IMR-90 (cell line): ENCODE results near the gene APLF. TPM values are rescaled to one million over a fixed set of nuclear protein-coding genes. Genes with fewer than 3 reads are reported as not detected.

Experiments
- ATAC-seq: fragments of 200-7000 bp; cut with Tn5 transposase; 2 replicates; pipeline ENCODE4 v1.9.1; 2020; ENCODE audit warnings: low read depth, mild to moderate bottlenecking, moderate library complexity
- BruUV-seq: library from RNA; stranded (reverse); fragments of 400-500 nt; replicated peaks from 2 replicates; lab custom pipeline; 2021; lab: Mats Ljungman, UMichigan
- CTCF ChIA-PET: fragments of 300-600 bp; formaldehyde crosslinking; extraction: SDS; loops from one replicate; lab custom pipeline; 2021; ENCODE audit warnings: antibody characterized with exemption; lab: Yijun Ruan, JAX
- POLR2A ChIA-PET: fragments of 300-600 bp; sonication (Branson Sonifier 250); formaldehyde crosslinking; loops from one replicate; lab custom pipeline; 2022; ENCODE audit warnings: antibody characterized with exemption; ENCODE audit not compliant: unreplicated experiment; lab: Charles Lee
- DNase-seq: peaks from one replicate; pipeline ENCODE4 v3.0.0; 2013
- H2AFZ ChIP-seq: replicated peaks from 2 replicates; pipeline ENCODE3; 2013; ENCODE audit warnings: low read length, mild to moderate bottlenecking; ENCODE audit not compliant: poor library complexity
- H2AK5ac ChIP-seq: 2 replicates; pipeline ENCODE4 v1.6.1; 2013; ENCODE audit warnings: low read depth, low read length, inconsistent platforms
- H2AK9ac ChIP-seq: replicated peaks from 2 replicates; pipeline ENCODE3; 2013; ENCODE audit warnings: mild to moderate bottlenecking, low read depth, low read length, moderate library complexity; ENCODE audit not compliant: poor library complexity
- H2BK120ac ChIP-seq: 2 replicates; pipeline ENCODE4 v1.6.1; 2013; ENCODE audit warnings: low read depth, low read length, inconsistent platforms
- H2BK15ac ChIP-seq: 3 replicates; pipeline ENCODE4 v1.6.1; 2013; ENCODE audit warnings: low read depth, low read length, inconsistent platforms
- H2BK20ac ChIP-seq: 2 replicates; pipeline ENCODE4 v1.6.1; 2013; ENCODE audit warnings: low read depth, mild to moderate bottlenecking, inconsistent platforms, low read length, moderate library complexity
- H2BK5ac ChIP-seq: 2 replicates; pipeline ENCODE4 v1.6.1; 2013; ENCODE audit warnings: mild to moderate bottlenecking, low read depth, low read length, inconsistent platforms; ENCODE audit not compliant: poor library complexity, severe bottlenecking
- H3K14ac ChIP-seq: replicated peaks from 2 replicates; pipeline ENCODE4 v1.6.1; 2013; ENCODE audit warnings: low read depth, low read length, inconsistent platforms
- H3K18ac ChIP-seq: 2 replicates; pipeline ENCODE4 v1.6.1; 2013; ENCODE audit warnings: low read depth, low read length, control low read depth
- H3K23ac ChIP-seq: 2 replicates; pipeline ENCODE4 v1.6.1; 2013; ENCODE audit warnings: low read depth, low read length, inconsistent platforms
- H3K27ac ChIP-seq: 2 replicates; pipeline ENCODE4 v1.5.1; 2013; ENCODE audit warnings: mild to moderate bottlenecking, control low read depth, low read length; ENCODE audit not compliant: insufficient read depth
- H3K27me3 ChIP-seq: 2 replicates; pipeline ENCODE4 v1.6.1; 2013; ENCODE audit warnings: low read length; ENCODE audit not compliant: control insufficient read depth, insufficient read depth
- H3K36me3 ChIP-seq: 2 replicates; pipeline ENCODE4 v1.6.1; 2013; ENCODE audit warnings: low read length, mixed read lengths; ENCODE audit not compliant: control insufficient read depth, insufficient read depth
- H3K4ac ChIP-seq: 2 replicates; pipeline ENCODE4 v1.6.1; 2013; ENCODE audit warnings: low read depth, low read length, inconsistent platforms
- H3K4me1 ChIP-seq: 2 replicates; pipeline ENCODE4 v1.6.1; 2013; ENCODE audit warnings: low read length, mixed read lengths; ENCODE audit not compliant: control insufficient read depth, insufficient read depth
- H3K4me2 ChIP-seq: 2 replicates; pipeline ENCODE4 v1.6.1; 2013; ENCODE audit warnings: low read depth, mild to moderate bottlenecking, control low read depth, low read length, moderate library complexity
- H3K4me3 ChIP-seq: 2 replicates; pipeline ENCODE4 v1.5.1; 2013; ENCODE audit warnings: low read depth, mild to moderate bottlenecking, control low read depth, low read length, moderate library complexity; ENCODE audit not compliant: insufficient read depth
- H3K56ac ChIP-seq: 2 replicates; pipeline ENCODE4 v1.6.1; 2013; ENCODE audit warnings: low read length, inconsistent platforms; ENCODE audit not compliant: insufficient read depth; ENCODE audit errors: extremely low read depth
- H3K79me1 ChIP-seq, 2 experiments: 2 replicates each; pipeline ENCODE4 v1.6.1; 2013; ENCODE audit warnings: low read length in 2 of 2, inconsistent platforms in 1 of 2, low read depth in 1 of 2
- H3K9ac ChIP-seq: 2 replicates; pipeline ENCODE4 v1.6.1; 2013; ENCODE audit warnings: low read depth, low read length, control low read depth
- H3K9me1 ChIP-seq: 2 replicates; pipeline ENCODE4 v1.6.1; 2013; ENCODE audit warnings: low read length, inconsistent platforms; ENCODE audit not compliant: insufficient read depth
- H3K9me3 ChIP-seq: 2 replicates; pipeline ENCODE4 v1.6.1; 2013; ENCODE audit warnings: low read length; ENCODE audit not compliant: control insufficient read depth, insufficient read depth
- H4K20me1 ChIP-seq: 2 replicates; pipeline ENCODE4 v1.6.1; 2013; ENCODE audit warnings: low read length, inconsistent platforms; ENCODE audit not compliant: insufficient read depth
- H4K5ac ChIP-seq: 2 replicates; pipeline ENCODE4 v1.6.1; 2013; ENCODE audit warnings: mild to moderate bottlenecking, low read depth, low read length, control low read depth
- H4K8ac ChIP-seq, 2 experiments: 2 replicates each; pipeline ENCODE4 v1.6.1; 2013; ENCODE audit warnings: low read depth in 2 of 2, low read length in 2 of 2, control low read depth in 1 of 2, inconsistent platforms in 1 of 2
- H4K91ac ChIP-seq: 2 replicates; pipeline ENCODE4 v1.6.1; 2013; ENCODE audit warnings: low read depth, low read length, inconsistent platforms; ENCODE audit not compliant: insufficient read depth
- FOS ChIP-seq: fragments of 150-350 bp; IDR thresholded peaks from 2 replicates; pipeline ENCODE4 v1.6.1; 2016; ENCODE audit warnings: low read depth, low read length
- whole genome bisulfite sequencing, 2 experiments: methylation state at CpG; one replicate each; pipeline versions ENCODE4 v1.1.5 to v1.1.7; 2013; ENCODE audit warnings: missing lambda C conversion rate in 2 of 2; ENCODE audit not compliant: insufficient read length in 1 of 2; ENCODE audit errors: extremely low coverage in 2 of 2; 5-methylcytosine and 5-hydroxymethylcytosine counted together
- dilution Hi-C: fragments of 300-500 bp; cut with HindIII; formaldehyde crosslinking; loops from one replicate; pipeline ENCODE4 v1.14.3; 2018; ENCODE audit warnings: low sequenced_read_pairs; ENCODE audit not compliant: unreplicated experiment
- in situ Hi-C: fragments of 300-500 bp; cut with MboI; formaldehyde crosslinking; loops from 3 replicates; pipeline ENCODE4 v1.14.3; 2019; ENCODE audit warnings: low sequenced_read_pairs, inconsistent platforms, mixed read lengths
- intact Hi-C: fragments of 100-400 bp; cut with micrococcal nuclease; formaldehyde crosslinking; loops from 2 replicates; pipeline ENCODE4 v1.10.0; 2022
- polyA plus RNA-seq, 3 experiments: library from polyadenylated mRNA; depleted of rRNA; stranded (reverse); fragments of >200 nt; gene quantifications; 2 replicates each; pipeline ENCODE4 v1.2.3, GENCODE V29; 2012; ENCODE audit warnings: low replicate concordance in 1 of 3
- total RNA-seq: library from RNA; depleted of rRNA; stranded (reverse); fragments of >200 nt; gene quantifications from 2 replicates; pipeline ENCODE4 v1.2.3, GENCODE V29; 2012
- TF ChIP-seq, protein P1 (sequence below): fragments of 150-350 bp; IDR thresholded peaks from 2 replicates; pipeline ENCODE4 v1.6.1; 2017; ENCODE audit warnings: mild to moderate bottlenecking, antibody characterized with exemption, low read length, low read depth

The APLF gene
- total and polyA plus RNA-seq, 2 of the 4 experiments (the other 2 are of a cell fraction), result 1.5 to 2.3 TPM

DNA sequence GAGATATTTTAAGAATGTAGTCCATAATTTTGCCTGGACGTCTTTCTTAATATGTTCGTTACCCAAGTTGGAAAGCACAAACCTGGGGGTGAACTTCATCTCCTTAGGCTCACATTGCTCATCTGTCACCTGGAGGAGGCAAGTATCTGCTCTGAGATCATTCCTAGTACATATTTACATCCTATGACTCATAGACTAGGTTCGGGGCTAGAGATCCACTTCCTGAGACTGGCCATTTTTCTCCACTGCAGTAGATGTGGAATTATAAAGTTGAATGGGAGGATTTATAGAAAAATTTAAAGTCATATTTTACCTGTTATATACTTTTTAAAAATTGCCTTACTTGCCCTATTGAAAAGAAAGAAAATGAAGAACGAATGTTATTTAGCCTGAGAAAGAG, 98.5 kb downstream of the APLF start:
- Histone ChIP-seq H3K9me3 (no peaks in the 10 kb centered on the region), H3K4me2 (no peak overlapping the region), H3K14ac (no peak overlapping the region), H3K27ac (no peak overlapping the region), H4K5ac (no peak overlapping the region), H4K8ac (no peak overlapping the region), H3K9me1 (no peaks in the 10 kb centered on the region; the same call in 1 of the 2 replicates), H2BK15ac (no peak overlapping the region), H3K23ac (no peak overlapping the region), H3K18ac (no peak overlapping the region), H3K36me3 (no peaks in the 10 kb centered on the region), H3K56ac (no peak overlapping the region), H4K20me1 (no peaks in the 10 kb centered on the region), H2AFZ (no peak overlapping the region), H3K4me3 (no peak overlapping the region), H2BK120ac (no peak overlapping the region), H2BK20ac (no peak overlapping the region), H3K79me1 (no peaks in the 10 kb centered on the region), H3K27me3 (no peaks in the 10 kb centered on the region), H3K9ac (no peak overlapping the region), H2BK5ac (no peak overlapping the region), H3K4ac (no peak overlapping the region), H3K4me1 (0 out of 2 replicates have a peak, but pooled peaks cover 2% of the 10 kb centered on the region), H2AK9ac (no peak overlapping the region), H2AK5ac (no peak overlapping the region), H4K91ac (no peak overlapping the region)
- DNase-seq (peak; percentile 73), ATAC-seq (peak; percentile 60)
- CTCF ChIA-PET, result no interaction called here
- dilution Hi-C loops, result no loop called here
- intact Hi-C loops, result no loop called here
- no TSS peak for BruUV-seq
- 100% methylated on average over 1 of the region's 4 CpGs; no CpG with 5 or more reads in 1 of the 2 experiments for WGBS, 2 experiments
- TF ChIP-seq, protein P1, sequence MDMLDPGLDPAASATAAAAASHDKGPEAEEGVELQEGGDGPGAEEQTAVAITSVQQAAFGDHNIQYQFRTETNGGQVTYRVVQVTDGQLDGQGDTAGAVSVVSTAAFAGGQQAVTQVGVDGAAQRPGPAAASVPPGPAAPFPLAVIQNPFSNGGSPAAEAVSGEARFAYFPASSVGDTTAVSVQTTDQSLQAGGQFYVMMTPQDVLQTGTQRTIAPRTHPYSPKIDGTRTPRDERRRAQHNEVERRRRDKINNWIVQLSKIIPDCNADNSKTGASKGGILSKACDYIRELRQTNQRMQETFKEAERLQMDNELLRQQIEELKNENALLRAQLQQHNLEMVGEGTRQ, result no peak
- TF ChIP-seq FOS, result peak; percentile 49; the same call in 1 of the 2 replicates
- in situ Hi-C loops, result no loop called here
- POLR2A ChIA-PET, result no interaction called here
